Measurements from ENCODE around the gene RNF5. TPM values are rescaled to one million over a fixed set of nuclear protein-coding genes. Genes with fewer than 3 reads are reported as not detected.
A peak's percentile ranks its signal among the peaks of the same experiment; 100 is the strongest.
"Not testable (repeated sequence)": the region's sequence is repeated elsewhere in the genome, so short reads cannot be mapped to it uniquely, and the experiment has no call there.

Gene RNF5
- 44.4 TPM for total RNA-seq

DNA sequence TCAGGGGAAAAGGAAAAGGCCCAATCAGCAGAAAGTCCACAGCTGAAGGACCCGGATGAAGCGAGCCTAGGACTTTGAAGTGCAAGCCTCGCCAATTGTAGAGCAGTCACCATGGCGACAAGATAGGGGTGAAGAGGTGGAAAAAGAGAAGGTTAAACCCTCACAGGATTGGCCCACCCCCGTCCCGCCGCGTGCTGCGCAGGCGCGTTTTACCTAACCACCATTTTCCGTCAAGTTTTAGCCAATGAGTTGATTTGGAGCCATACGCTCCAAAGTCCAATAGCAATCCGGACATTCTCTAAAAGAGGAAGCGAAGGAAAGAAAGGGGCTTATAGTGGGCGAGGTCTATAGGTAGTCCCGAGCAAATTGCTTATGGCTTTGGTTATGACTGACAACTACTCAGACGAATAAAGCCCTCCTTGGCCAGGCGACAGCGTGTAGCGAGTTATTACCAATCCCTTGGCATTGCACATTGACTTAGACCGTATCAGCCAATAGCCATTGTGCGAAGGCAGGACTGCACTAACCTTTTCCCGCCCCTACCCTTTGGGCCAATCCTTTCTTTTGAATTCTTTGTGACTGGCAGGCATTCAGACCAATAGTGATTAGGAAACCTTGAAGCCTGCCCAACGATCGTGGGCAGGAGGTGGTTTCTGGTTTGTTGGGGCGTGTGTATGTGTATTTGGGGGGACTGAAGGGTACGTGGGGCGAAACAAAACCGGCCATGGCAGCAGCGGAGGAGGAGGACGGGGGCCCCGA lies at the start of gene RNF5:
Gene RNF5 (plus strand): TSS at position 618 of the 759 bp plus-strand sequence. CDS start 107 bp downstream, at position 725.
- DNase-seq (ENCODE audit: low spot score), result peak; percentile 98

GRCh38 chr6:32128751-32129296 lies 49.4 kb upstream of the RNF5 start:
- DNase-seq (ENCODE audit: low spot score), result no peak

- no peak for DNase-seq (ENCODE audit: low spot score)
Observed at GRCh38 chr6:32129297-32130088, 48.7 kb upstream of the RNF5 start.

- DNase-seq (ENCODE audit: low spot score), result no peak
Observed at GRCh38 chr6:32131439-32131948, 46.7 kb upstream of the RNF5 start.

- DNase-seq (ENCODE audit: low spot score), result no peak
Observed at GRCh38 chr6:32132110-32132509, 46.1 kb upstream of the RNF5 start.

DNA sequence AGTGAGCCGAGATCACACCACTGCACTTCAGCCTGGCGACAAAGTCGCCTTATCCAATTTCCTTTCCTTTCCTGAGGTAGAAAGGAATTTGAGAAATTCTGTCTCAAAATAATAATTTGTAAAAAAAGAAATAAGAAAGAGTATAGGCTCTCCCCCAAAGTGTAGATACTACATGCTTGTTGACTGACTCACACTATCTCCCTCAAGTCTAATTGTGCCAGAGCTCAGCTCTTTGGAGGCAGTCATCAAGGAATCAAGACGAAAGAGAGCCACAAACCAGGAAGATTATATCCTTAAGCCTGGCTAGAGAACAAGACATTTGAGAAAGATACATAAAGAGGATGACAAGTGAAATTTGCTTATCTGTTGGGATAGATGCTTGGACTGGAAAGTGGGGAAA lies 44.4 kb upstream of the RNF5 start:
- DNase-seq (ENCODE audit: low spot score), result no peak

DNA sequence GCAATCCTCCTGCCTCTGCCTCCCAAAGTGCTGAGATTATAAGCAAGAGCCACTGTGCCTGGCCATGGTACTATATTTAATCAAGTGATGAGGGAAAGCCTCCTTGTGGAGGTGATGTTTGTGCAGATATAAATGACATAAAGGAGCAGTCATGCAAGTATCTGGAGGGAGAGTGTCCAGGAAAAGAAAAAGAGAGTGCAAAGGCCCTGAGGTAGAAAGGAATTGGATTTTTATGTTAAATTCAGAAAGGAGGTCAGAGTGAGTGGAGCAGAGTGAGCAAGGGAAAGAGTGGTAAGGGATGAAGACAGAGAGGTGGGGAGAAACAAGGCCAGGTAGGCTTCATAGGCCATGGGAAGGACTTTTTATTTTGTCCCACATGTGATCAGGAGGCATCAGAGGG lies 40.8 kb upstream of the RNF5 start:
- no peak for DNase-seq (ENCODE audit: low spot score)

GRCh38 chr6:32139590-32139989 lies 38.6 kb upstream of the RNF5 start:
- DNase-seq (ENCODE audit: low spot score), result no peak

DNA sequence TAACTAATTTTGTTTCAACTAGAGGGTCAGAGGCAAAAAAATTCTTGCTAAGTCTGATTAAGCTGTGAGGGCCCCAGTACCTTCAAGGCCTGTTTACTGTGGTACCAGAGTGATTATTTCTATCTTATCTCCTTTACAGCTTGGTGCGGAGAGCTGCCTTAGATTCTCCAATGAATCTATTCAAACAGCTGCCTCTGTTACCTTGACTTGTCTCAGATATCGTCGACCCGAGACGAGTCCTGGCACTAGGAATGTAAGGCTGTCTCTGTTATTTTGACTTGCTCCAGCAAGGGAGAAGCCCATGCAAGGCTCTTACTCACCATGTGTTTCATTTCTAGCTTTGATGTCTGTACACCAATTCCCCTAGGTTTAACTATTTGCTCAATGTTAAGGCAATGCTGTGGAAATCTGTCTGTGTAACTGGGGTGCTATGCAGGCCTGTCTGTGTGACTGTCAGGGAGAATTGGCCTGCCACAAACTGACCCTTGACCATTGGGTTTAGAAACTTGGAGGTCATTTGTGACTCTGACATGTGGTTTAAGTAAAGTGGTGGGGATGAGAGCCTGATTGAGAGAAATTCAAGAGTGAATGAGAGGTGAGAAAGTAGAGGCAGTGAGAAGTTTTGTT lies 37.7 kb upstream of the RNF5 start:
- DNase-seq (ENCODE audit: low spot score), result no peak

DNA sequence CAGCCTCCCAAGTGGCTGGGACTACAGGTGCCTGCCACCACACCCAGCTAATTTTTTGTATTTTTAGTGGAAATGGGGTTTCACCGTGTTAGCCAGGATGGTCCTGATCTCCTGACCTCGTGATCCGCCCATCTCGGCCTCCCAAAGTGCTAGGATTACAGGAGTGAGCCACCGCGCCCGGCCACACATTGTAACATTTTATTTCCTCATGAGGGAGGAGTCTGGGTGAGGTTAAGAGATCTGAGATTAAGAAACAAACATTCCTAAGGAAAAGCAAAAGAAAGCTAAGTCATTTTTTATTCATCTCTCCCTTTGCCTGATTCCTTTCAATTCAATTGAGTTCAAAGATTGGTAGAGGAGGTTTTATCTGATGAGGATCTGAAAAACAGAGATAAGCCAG lies 34.0 kb upstream of the RNF5 start:
- DNase-seq (ENCODE audit: low spot score), result not testable (repeated sequence)

DNA sequence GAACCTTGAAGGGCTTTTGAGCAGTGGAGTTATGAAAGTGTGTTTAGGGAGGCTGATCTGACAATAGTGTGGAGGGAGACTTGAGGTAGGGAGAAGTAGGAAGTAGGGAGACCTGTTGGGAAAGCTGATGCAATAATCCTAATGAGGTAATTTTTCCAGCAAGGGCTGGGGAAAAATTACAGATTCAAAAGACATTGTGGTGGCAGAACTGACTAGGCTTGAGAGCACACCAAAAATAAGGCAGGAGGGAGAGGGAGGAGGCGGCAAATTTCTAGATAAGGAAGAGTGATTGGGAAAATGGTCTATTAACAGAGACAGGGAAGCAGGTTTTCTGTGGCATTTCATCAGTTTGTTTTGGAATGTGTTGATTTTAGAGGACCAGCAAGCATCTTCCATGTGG lies 31.9 kb upstream of the RNF5 start:
- no peak for DNase-seq (ENCODE audit: low spot score)

- no peak for DNase-seq (ENCODE audit: low spot score)
Observed at GRCh38 chr6:32146687-32147086, 31.5 kb upstream of the RNF5 start.

DNA sequence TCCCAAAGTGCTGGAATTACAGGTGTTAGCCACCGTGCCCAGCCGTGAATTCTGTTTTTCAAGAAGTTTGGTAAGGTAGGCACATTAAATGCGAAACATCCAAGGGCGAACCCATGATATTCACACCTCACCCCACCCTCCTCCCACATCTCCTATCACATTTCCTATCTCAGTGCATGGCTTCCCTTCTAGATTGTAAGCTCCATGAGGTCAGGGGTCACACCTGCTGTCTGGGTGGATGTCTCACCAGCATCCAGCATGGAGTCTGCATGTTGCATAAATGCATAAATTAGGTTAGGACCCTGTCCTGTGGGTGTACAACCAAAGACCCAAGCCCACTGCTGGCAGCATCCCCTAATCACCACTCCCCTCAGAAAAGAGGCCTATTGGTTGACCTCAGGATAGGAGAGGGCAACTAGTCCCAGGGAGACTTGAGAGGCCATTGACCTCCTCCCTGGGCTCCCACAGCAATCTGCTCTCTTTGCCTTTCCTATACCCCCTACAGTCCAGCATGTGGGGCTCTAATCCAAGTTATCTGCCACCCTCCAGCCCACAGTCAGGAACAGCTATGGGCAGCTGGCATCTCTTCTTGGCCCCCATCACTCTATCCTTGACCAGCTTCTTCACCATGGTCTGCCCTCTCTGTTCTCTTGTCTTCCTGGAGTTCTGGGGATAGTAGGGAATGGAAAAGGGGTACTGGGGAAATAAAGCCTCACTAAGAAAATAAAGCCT lies 30.6 kb upstream of the RNF5 start:
- no peak for DNase-seq (ENCODE audit: low spot score)

- DNase-seq (ENCODE audit: low spot score), result no peak
Observed at GRCh38 chr6:32148289-32149091, 29.7 kb upstream of the RNF5 start.

DNA sequence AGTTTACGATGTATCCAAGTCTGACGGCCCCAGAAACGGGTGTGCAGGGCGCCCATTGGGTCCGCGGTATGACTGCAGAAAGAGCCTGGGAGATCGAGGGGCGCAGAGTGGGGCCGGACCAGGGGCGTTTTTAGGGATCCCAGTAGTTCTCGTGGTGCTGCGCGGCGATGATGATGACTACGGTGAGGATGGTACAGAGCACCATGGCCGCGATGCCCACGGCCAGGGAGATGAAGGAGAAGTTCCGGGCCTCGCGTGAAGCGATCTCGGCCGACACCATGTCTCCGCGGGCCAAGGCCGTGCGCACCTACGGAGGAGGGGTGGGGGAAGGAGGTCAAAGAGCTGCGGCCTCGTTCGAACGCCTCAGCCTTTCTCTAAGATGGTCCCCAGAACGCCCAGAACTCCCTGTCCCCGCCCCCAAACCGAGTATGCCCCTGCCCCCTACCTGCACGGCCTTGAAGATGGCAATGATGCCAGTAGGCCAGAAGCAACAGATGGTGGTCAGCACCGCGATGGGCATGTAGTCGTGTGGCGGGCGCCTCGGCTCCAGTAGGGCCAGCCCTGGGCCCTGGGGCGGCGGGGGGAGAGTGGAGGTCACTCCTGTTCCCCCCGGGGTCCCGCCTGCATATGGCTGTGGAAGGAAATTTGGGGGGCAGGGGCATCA lies 29.0 kb upstream of the RNF5 start:
- no peak for DNase-seq (ENCODE audit: low spot score)

DNA sequence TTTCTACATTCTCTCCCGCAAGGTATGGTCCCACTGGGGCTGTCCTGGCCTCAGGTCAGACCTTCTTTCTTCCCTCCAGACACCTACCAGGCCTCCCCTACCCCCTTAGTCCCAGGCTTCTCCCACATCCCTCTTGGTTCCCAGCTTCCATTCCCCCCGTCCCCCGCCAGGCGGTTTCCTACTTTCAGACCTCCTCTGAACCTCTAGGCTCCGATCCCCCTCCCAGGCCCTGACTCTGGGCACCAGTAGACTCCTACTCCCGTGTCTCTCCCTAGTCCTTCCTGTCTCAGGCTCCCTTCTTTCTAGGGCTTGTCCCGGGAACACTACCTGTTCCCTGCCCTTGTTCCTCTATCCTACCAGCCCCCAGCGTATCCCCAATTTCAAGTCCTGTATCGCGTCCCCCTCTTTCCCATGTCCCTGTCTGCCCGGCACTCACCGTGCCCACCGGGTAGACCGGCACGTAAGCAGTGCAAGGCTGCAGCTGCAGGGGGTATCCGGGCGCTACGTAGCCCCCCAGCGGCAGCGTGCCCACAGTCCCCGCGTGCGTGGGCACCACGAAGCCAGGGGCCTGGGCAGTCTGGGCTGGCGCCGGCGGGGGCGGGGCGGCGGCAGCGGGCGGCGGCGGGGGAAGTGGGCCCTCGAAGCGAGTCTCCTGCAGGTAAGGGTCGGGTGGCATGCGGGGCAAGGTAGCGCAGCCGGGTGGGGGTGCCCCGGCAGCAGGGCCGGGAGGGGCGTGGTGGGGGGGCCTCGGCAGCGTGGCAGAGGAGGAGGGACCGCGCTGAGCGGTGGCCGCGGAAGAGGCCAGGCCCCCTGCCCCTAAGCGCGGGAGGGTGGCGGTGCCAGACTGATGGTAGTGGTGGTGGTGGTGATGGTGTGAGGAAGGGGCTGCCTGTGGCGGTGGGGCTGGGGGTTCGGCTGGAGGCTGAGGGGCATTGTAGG lies 28.0 kb upstream of the RNF5 start:
- no peak for DNase-seq (ENCODE audit: low spot score)

GRCh38 chr6:32151181-32151862 lies 26.9 kb upstream of the RNF5 start:
- no peak for DNase-seq (ENCODE audit: low spot score)
